Measurements from ENCODE around the gene PDS5B. TPM values are rescaled to one million over a fixed set of nuclear protein-coding genes. Genes with fewer than 3 reads are reported as not detected.

Gene PDS5B
- total and polyA plus RNA-seq, 10 donors: 4.5 to 65.9 (median 50.9) TPM

DNA sequence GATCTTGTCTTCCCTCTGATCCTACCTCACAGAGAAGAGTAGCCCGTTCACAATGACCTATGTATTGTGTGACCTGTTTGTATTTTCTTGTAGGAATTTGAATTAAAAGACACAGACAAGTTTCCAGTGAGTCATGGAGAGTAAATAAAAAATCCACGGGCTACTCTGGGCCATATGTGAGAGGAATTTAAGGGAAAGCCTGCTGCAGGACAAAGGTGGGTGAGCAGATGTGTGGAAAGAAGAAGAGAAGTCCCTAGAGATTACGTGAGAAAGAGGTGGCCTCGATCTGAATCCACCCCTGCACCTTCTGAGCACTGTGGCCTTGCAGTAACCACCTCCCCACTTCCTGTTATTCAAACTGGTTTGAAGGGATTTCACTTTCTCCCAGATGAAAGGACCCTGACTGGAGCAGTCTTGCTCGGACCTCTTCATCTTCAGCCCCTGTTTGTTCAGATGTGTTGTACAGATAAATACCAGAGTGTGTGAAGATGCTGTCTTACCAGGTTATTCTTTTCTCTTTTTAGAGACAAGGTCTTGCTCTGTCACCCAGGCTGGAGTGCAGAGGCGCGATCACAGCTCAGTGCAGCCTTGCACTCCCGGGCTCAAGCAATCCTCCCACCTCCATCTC lies 205.4 kb downstream of the PDS5B start:
- Histone ChIP-seq H3K36me3 (peaks cover 0 to 8% (median 0%) of the 10 kb centered on the region in 6 donors), H3K9me3 (no peaks in the 10 kb centered on the region), H3K27ac (no peak overlapping the region), H3K4me1 (peaks cover 0 to 22% (median 10%) of the 10 kb centered on the region in 6 donors), H3K27me3 (replicated peaks in 1 of 7) (no peaks in the 10 kb centered on the region), H3K4me3 (no peak overlapping the region)
- TF ChIP-seq, protein P1, sequence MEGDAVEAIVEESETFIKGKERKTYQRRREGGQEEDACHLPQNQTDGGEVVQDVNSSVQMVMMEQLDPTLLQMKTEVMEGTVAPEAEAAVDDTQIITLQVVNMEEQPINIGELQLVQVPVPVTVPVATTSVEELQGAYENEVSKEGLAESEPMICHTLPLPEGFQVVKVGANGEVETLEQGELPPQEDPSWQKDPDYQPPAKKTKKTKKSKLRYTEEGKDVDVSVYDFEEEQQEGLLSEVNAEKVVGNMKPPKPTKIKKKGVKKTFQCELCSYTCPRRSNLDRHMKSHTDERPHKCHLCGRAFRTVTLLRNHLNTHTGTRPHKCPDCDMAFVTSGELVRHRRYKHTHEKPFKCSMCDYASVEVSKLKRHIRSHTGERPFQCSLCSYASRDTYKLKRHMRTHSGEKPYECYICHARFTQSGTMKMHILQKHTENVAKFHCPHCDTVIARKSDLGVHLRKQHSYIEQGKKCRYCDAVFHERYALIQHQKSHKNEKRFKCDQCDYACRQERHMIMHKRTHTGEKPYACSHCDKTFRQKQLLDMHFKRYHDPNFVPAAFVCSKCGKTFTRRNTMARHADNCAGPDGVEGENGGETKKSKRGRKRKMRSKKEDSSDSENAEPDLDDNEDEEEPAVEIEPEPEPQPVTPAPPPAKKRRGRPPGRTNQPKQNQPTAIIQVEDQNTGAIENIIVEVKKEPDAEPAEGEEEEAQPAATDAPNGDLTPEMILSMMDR (IDR thresholded peaks at IDR 0.05 in 8 of 11, conservative IDR thresholded peaks at IDR 0.05 in 3 of 11): no peak
- TF ChIP-seq POLR2A (IDR thresholded peaks at IDR 0.05) (no peak), POLR2AphosphoS5 (IDR thresholded peaks at IDR 0.05) (no peak)
- 43 to 49% (median 46%) methylated on average over 8 of the region's 8 CpGs for WGBS, 5 donors
- DNase-seq: no peak
- intact Hi-C loops (cut with DNase I; ENCODE audit: low total_unique reads): no loop called here

GRCh38 chr13:32796754-32797153 lies 210.5 kb downstream of the PDS5B start:
- Histone ChIP-seq H3K36me3 (no peaks in the 10 kb centered on the region), H3K9me3 (peaks cover 0 to 6% (median 0%) of the 10 kb centered on the region in 8 donors), H3K4me1 (peaks cover 0 to 14% (median 5%) of the 10 kb centered on the region in 6 donors), H3K27ac (no peak overlapping the region), H3K27me3 (replicated peaks in 1 of 7) (no peaks in the 10 kb centered on the region), H3K4me3 (no peak overlapping the region)
- WGBS, 5 donors: 85 to 93% (median 88%) methylated on average over 1 of the region's 1 CpG
- intact Hi-C loops (cut with DNase I; ENCODE audit: low total_unique reads): no loop called here
- no peak for DNase-seq
- TF ChIP-seq POLR2AphosphoS5 (IDR thresholded peaks at IDR 0.05): no peak
- TF ChIP-seq POLR2A (IDR thresholded peaks at IDR 0.05): no peak
- TF ChIP-seq, protein P1 (IDR thresholded peaks at IDR 0.05 in 8 of 11, conservative IDR thresholded peaks at IDR 0.05 in 3 of 11): no peak

DNA sequence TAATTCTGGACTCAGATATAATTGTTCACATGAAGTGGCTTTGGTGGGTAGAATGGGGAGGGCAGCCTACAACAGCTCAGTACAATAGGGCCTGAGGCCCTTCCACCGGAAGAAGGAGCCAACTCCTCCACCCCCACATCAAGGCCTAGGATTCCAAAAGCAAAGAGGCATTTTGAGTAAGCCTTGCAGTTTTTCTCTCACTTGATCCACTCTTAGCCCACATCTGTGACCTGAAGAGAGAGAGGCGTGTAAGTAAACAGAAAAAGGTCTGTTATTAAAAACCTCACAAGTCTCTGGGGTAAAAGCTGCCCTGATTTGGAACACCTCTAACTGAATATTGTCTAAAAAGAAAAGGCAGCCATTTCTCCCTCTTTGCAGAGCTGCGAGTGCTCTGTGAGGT lies 215.9 kb downstream of the PDS5B start:
- TF ChIP-seq, protein P1 (IDR thresholded peaks at IDR 0.05 in 8 of 11, conservative IDR thresholded peaks at IDR 0.05 in 3 of 11): no peak
- TF ChIP-seq POLR2AphosphoS5 (IDR thresholded peaks at IDR 0.05) (no peak), POLR2A (IDR thresholded peaks at IDR 0.05) (no peak)
- Histone ChIP-seq H3K4me1 (no peaks in the 10 kb centered on the region), H3K27ac (no peak overlapping the region), H3K4me3 (no peak overlapping the region), H3K36me3 (no peaks in the 10 kb centered on the region), H3K27me3 (replicated peaks in 1 of 7) (no peaks in the 10 kb centered on the region), H3K9me3 (peaks cover 0 to 6% (median 0%) of the 10 kb centered on the region in 8 donors)
- WGBS, 5 donors: 71 to 81% (median 73%) methylated on average over 3 of the region's 3 CpGs
- intact Hi-C loops (cut with DNase I; ENCODE audit: low total_unique reads): no loop called here
- DNase-seq: no peak

DNA sequence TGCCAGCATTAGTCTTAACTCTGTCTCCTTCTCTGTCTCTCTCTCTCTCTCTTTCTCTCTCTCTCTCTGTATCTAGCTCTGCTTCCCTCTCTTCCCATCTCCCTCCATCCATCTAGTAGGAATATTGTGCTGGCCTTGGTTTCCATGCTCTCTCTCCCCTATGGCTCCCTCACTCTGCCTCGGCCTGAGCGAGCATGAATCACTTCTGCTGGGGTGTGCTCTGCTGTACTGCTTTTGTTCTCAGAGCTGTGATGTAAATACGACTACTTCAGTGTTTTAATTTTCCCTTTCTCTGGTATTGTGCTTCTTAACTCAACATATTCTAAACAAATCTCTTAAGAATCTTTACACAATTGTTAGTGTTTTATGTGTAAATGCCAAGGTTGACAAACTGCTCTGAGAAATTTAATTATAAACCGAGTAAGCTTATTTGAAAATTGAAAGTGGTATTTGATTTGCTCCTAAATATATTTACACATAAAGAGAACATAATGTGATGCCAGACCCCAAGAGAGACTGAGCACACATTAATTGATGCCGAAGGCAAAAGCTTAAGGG lies 218.5 kb downstream of the PDS5B start:
- 88 to 92% (median 90%) methylated on average over 5 of the region's 5 CpGs for WGBS, 5 donors
- DNase-seq: no peak
- intact Hi-C loops (cut with DNase I; ENCODE audit: low total_unique reads): no loop called here

More for the DNA sequence above, 218.5 kb downstream of the PDS5B start:
- H3K36me3 ChIP-seq: no peaks in the 10 kb centered on the region
- no peak overlapping the region for H3K27ac ChIP-seq
- H3K27me3 ChIP-seq (replicated peaks in 1 of 7): no peaks in the 10 kb centered on the region
- H3K4me3 ChIP-seq: no peak overlapping the region
- TF ChIP-seq POLR2A (IDR thresholded peaks at IDR 0.05) (no peak), POLR2AphosphoS5 (IDR thresholded peaks at IDR 0.05) (no peak)
- TF ChIP-seq, protein P1 (IDR thresholded peaks at IDR 0.05 in 8 of 11, conservative IDR thresholded peaks at IDR 0.05 in 3 of 11): no peak
- no peaks in the 10 kb centered on the region for H3K4me1 ChIP-seq
- H3K9me3 ChIP-seq: peaks cover 0 to 3% (median 0%) of the 10 kb centered on the region in 8 donors

Data from spleen (tissue), 11 donors.